ENCODE measurements around the gene LRRC37B.
"Not testable (repeated sequence)": the region's sequence is repeated elsewhere in the genome, so short reads cannot be mapped to it uniquely, and the experiment has no call there.

Gene LRRC37B

DNA sequence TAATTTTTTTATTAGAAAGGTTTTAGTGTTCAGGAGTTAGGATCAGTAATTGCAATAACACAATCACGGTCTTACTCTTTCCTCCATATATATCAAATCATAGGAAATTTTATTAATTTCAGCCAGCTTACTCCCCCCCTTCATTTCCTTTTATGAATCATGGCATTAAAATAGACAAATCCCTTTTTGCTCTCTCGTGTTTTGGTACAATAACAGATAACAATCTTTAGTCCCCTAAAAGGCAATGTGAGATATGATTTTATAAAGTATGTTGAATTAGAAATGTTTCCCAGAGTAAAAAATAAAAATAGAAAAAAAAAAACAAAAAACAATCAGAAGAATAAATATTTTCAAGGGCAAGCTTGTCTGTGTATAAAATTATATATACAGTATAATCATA lies 92.5 kb downstream of the LRRC37B start:
- no peaks in the 10 kb centered on the region for H3K36me3 ChIP-seq (ENCODE audit: insufficient read depth, low read length)
- peaks cover 8% of the 10 kb centered on the region for H3K4me1 ChIP-seq (ENCODE audit: insufficient read depth, low read length)
- H3K9ac ChIP-seq (ENCODE audit: low read depth, low read length) = no peak overlapping the region
- no peaks in the 10 kb centered on the region for H3K9me3 ChIP-seq (ENCODE audit: control insufficient read depth, insufficient read depth, low read length)

GRCh38 chr17:32100323-32100722 lies 93.1 kb downstream of the LRRC37B start:
- not testable (repeated sequence) for H3K9ac ChIP-seq (ENCODE audit: low read depth, low read length); H3K36me3 ChIP-seq (ENCODE audit: insufficient read depth, low read length); H3K4me1 ChIP-seq (ENCODE audit: insufficient read depth, low read length); H3K9me3 ChIP-seq (ENCODE audit: control insufficient read depth, insufficient read depth, low read length)

GRCh38 chr17:32100971-32101631 lies 93.9 kb downstream of the LRRC37B start:
- no peaks in the 10 kb centered on the region for H3K36me3 ChIP-seq (ENCODE audit: insufficient read depth, low read length)
- H3K4me1 ChIP-seq (ENCODE audit: insufficient read depth, low read length) = peaks cover 8% of the 10 kb centered on the region
- H3K9ac ChIP-seq (ENCODE audit: low read depth, low read length) = no peak overlapping the region
- no peaks in the 10 kb centered on the region for H3K9me3 ChIP-seq (ENCODE audit: control insufficient read depth, insufficient read depth, low read length)

DNA sequence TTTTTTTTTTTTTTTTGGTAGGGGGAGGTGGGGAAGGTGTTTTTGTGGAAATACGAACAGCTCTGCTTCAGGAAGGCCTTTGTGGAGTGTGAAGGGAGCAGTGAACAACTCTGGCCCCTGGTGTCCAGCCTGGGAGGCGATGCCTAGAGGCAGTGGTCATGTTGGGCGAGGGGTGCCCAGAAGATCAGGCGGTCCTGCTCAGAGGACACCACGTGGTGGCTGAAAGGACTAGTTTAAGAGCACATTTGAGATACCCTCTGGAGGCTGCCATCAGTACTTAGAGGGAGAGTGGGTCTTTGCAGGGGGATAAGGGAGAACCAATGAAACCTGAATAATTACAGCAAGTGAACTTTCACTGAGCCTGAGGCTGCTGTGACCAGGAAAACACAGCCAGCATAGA lies 95.0 kb downstream of the LRRC37B start:
- Histone ChIP-seq H3K4me1 (ENCODE audit: insufficient read depth, low read length) (peaks cover 8% of the 10 kb centered on the region), H3K36me3 (ENCODE audit: insufficient read depth, low read length) (no peaks in the 10 kb centered on the region), H3K9me3 (ENCODE audit: control insufficient read depth, insufficient read depth, low read length) (no peaks in the 10 kb centered on the region), H3K9ac (ENCODE audit: low read depth, low read length) (no peak overlapping the region)

GRCh38 chr17:32102646-32103186 lies 95.5 kb downstream of the LRRC37B start:
- H3K9ac ChIP-seq (ENCODE audit: low read depth, low read length) = no peak overlapping the region
- no peaks in the 10 kb centered on the region for H3K36me3 ChIP-seq (ENCODE audit: insufficient read depth, low read length)

More at GRCh38 chr17:32102646-32103186, 95.5 kb downstream of the LRRC37B start:
- Histone ChIP-seq H3K9me3 (ENCODE audit: control insufficient read depth, insufficient read depth, low read length) (no peaks in the 10 kb centered on the region), H3K4me1 (ENCODE audit: insufficient read depth, low read length) (peaks cover 8% of the 10 kb centered on the region)
